A673 (cell line): ENCODE data around the gene REEP6. TPM values are rescaled to one million over a fixed set of nuclear protein-coding genes. Genes with fewer than 3 reads are reported as not detected.

Experiments
- BruUV-seq: library from RNA; stranded (reverse); fragments of 400-500 nt; replicated peaks from 2 replicates; lab custom pipeline; 2021; lab: Mats Ljungman, UMichigan
- CTCF ChIA-PET: fragments of 300-600 bp; sonication (Branson Sonifier 250); formaldehyde crosslinking; loops from one replicate; lab custom pipeline; 2022; ENCODE audit warnings: antibody characterized with exemption; lab: Charles Lee
- POLR2A ChIA-PET: fragments of 300-600 bp; sonication (Branson Sonifier 250); formaldehyde crosslinking; loops from one replicate; lab custom pipeline; 2022; ENCODE audit warnings: antibody characterized with exemption; ENCODE audit not compliant: low non-redundant PET; lab: Charles Lee
- DNase-seq: peaks from one replicate; pipeline ENCODE4 v3.0.0-alpha.2; 2015; ENCODE audit warnings: low spot score
- H3K27ac ChIP-seq: fragments of 200-600 bp; sonication (generic); 2 replicates; pipeline ENCODE4 v1.5.1; 2016; ENCODE audit warnings: mixed run types, low read depth, mild to moderate bottlenecking, mixed read lengths, antibody characterized with exemption, low read length; ENCODE audit not compliant: poor library complexity, severe bottlenecking
- H3K27me3 ChIP-seq: fragments of 200-600 bp; sonication (generic); replicated peaks from 2 replicates; pipeline ENCODE4 v1.6.1; 2017; ENCODE audit warnings: mixed run types, low read depth, mild to moderate bottlenecking, mixed read lengths, antibody characterized with exemption, low read length; ENCODE audit not compliant: insufficient read depth, poor library complexity
- H3K36me3 ChIP-seq: fragments of 200-600 bp; sonication (generic); 2 replicates; pipeline ENCODE4 v1.6.1; 2016; ENCODE audit warnings: mixed run types, mild to moderate bottlenecking, mixed read lengths, antibody characterized with exemption, low read length; ENCODE audit not compliant: insufficient read depth, poor library complexity, severe bottlenecking
- H3K4me1 ChIP-seq: fragments of 200-600 bp; sonication (generic); 2 replicates; pipeline ENCODE4 v1.6.1; 2017; ENCODE audit warnings: mixed run types, mild to moderate bottlenecking, mixed read lengths, antibody characterized with exemption, low read length; ENCODE audit not compliant: insufficient read depth, poor library complexity, severe bottlenecking
- H3K4me3 ChIP-seq: fragments of 200-600 bp; sonication (generic); 2 replicates; pipeline ENCODE4 v1.5.1; 2016; ENCODE audit warnings: low read depth, mixed run types, mild to moderate bottlenecking, mixed read lengths, low read length; ENCODE audit not compliant: poor library complexity, severe bottlenecking
- H3K9me3 ChIP-seq: fragments of 200-600 bp; sonication (generic); 2 replicates; pipeline ENCODE4 v1.6.1; 2016; ENCODE audit warnings: mixed run types, low read depth, mild to moderate bottlenecking, mixed read lengths, antibody characterized with exemption, low read length; ENCODE audit not compliant: poor library complexity, severe bottlenecking
- EZH2 ChIP-seq: fragments of 200-600 bp; sonication (generic); IDR thresholded peaks from 2 replicates; pipeline ENCODE4 v1.6.1; 2017; ENCODE audit warnings: borderline replicate concordance, low read depth, mild to moderate bottlenecking, mixed read lengths, antibody characterized with exemption, low read length; ENCODE audit not compliant: poor library complexity, severe bottlenecking
- intact Hi-C: fragments of 100-400 bp; cut with micrococcal nuclease; formaldehyde crosslinking; loops from one replicate; pipeline ENCODE4 v1.10.0; 2022; ENCODE audit not compliant: unreplicated experiment
- total RNA-seq: library from RNA; stranded (reverse); gene quantifications from 2 replicates; pipeline ENCODE4 v1.2.3, GENCODE V29; 2021
- TF ChIP-seq, protein P1 (sequence below): fragments of 300-800, 200-600 bp; sonication (generic); conservative IDR thresholded peaks from 2 replicates; pipeline ENCODE4 v1.5.1; 2017; ENCODE audit warnings: low read depth, mild to moderate bottlenecking, antibody characterized with exemption, low read length, moderate library complexity, mixed read lengths

The REEP6 gene
- total RNA-seq, 1 experiment from 2014 or later, result 4.7 TPM

- intact Hi-C loops, result loop anchor here (10.0 kb wide), 1 partner anchor 171 kb away; the partner anchor contains the start of gene FAM174C
- TF ChIP-seq, protein P1, sequence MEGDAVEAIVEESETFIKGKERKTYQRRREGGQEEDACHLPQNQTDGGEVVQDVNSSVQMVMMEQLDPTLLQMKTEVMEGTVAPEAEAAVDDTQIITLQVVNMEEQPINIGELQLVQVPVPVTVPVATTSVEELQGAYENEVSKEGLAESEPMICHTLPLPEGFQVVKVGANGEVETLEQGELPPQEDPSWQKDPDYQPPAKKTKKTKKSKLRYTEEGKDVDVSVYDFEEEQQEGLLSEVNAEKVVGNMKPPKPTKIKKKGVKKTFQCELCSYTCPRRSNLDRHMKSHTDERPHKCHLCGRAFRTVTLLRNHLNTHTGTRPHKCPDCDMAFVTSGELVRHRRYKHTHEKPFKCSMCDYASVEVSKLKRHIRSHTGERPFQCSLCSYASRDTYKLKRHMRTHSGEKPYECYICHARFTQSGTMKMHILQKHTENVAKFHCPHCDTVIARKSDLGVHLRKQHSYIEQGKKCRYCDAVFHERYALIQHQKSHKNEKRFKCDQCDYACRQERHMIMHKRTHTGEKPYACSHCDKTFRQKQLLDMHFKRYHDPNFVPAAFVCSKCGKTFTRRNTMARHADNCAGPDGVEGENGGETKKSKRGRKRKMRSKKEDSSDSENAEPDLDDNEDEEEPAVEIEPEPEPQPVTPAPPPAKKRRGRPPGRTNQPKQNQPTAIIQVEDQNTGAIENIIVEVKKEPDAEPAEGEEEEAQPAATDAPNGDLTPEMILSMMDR, result peak; percentile 65
- TF ChIP-seq EZH2, result no peak
- Histone ChIP-seq H3K9me3 (no peaks in the 10 kb centered on the region), H3K4me3 (peak overlapping the region; percentile 56), H3K27ac (no peak overlapping the region), H3K4me1 (peaks cover 26% of the 10 kb centered on the region), H3K27me3 (peaks cover 23% of the 10 kb centered on the region), H3K36me3 (peaks cover 25% of the 10 kb centered on the region)
- peak; percentile 72 for DNase-seq
- POLR2A ChIA-PET, result no interaction called here
- CTCF ChIA-PET, result interaction anchor here (1.1 kb wide), 1 partner anchor 27 kb away, joined by 3 read pairs; no protein-coding TSS in a partner anchor
- no TSS peak for BruUV-seq
Observed at GRCh38 chr19:1445185-1445931, 45.6 kb upstream of the REEP6 start.

DNA sequence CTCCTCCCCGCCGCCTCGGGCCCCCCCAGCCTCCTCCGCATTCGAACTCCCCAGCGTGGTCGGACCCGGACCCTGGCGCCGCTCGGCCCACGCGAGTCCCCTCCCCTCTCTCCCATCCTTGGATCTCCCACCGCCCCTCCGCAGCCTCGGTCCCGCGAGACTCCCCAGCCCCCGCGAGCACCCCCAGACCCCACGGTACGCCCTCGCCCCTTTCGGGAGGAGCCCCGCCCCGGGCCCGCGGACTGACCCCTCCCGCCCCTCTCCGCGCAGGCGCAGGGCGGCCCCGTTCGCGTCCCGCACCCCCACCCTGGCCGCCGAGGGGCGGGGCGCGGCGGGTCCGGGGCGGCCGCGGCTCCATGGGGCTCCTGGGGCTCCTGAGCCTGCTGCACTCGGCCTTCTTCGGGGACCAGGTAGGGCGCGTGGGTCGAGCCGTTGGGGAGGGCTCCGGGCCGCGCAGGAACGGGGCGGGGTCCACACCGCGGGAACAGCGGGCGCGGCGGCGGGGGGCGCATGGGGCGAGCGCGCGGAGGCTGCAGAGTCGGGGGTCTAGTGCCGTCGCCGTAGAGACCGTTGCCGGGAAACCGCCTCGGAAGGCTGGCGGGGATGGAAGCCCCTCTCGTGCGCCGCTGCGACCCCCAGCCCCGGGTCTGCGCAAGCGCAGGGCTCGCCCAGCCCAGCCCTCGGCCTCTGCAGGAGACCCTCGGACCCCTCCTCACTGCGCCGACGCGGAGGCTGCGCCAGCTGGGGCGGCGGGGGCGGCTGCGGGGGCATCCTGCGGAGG, 44.9 kb upstream of the REEP6 start:
- Histone ChIP-seq H3K27me3 (peaks cover 30% of the 10 kb centered on the region), H3K27ac (no peak overlapping the region), H3K36me3 (peaks cover 18% of the 10 kb centered on the region), H3K4me1 (peaks cover 19% of the 10 kb centered on the region), H3K9me3 (no peaks in the 10 kb centered on the region), H3K4me3 (peak overlapping the region; percentile 56)
- ChIA-PET CTCF (interaction anchor here (1.1 kb wide), 1 partner anchor 26 kb away, joined by 3 read pairs; no protein-coding TSS in a partner anchor), POLR2A (interaction anchor here (0.6 kb wide), 1 partner anchor 10 kb away, joined by 20 read pairs; no protein-coding TSS in a partner anchor)
- intact Hi-C loops, result loop anchor here (10.0 kb wide), 1 partner anchor 171 kb away; the partner anchor contains the start of gene FAM174C
- no peak for TF ChIP-seq EZH2
- TF ChIP-seq, protein P1, result no peak
- BruUV-seq, result no TSS peak
- peak; percentile 75 for DNase-seq

- Histone ChIP-seq H3K4me3 (peak overlapping the region; percentile 56), H3K36me3 (peaks cover 10% of the 10 kb centered on the region), H3K4me1 (peaks cover 15% of the 10 kb centered on the region), H3K9me3 (no peaks in the 10 kb centered on the region), H3K27ac (no peak overlapping the region), H3K27me3 (peaks cover 37% of the 10 kb centered on the region)
- TF ChIP-seq EZH2, result no peak
- TF ChIP-seq, protein P1, result no peak
- BruUV-seq, result no TSS peak
- CTCF ChIA-PET, result no interaction called here
- POLR2A ChIA-PET, result interaction anchor here (0.6 kb wide), 1 partner anchor 10 kb away, joined by 20 read pairs; no protein-coding TSS in a partner anchor
- intact Hi-C loops, result loop anchor here (10.0 kb wide), 1 partner anchor 172 kb away; the partner anchor contains the start of gene FAM174C
- peak; percentile 51 for DNase-seq
Observed at GRCh38 chr19:1446713-1447481, 44.1 kb upstream of the REEP6 start.
